ENCODE results near the gene CHD9.
"Not testable (repeated sequence)": the region's sequence is repeated elsewhere in the genome, so short reads cannot be mapped to it uniquely, and the experiment has no call there.

The CHD9 gene

DNA sequence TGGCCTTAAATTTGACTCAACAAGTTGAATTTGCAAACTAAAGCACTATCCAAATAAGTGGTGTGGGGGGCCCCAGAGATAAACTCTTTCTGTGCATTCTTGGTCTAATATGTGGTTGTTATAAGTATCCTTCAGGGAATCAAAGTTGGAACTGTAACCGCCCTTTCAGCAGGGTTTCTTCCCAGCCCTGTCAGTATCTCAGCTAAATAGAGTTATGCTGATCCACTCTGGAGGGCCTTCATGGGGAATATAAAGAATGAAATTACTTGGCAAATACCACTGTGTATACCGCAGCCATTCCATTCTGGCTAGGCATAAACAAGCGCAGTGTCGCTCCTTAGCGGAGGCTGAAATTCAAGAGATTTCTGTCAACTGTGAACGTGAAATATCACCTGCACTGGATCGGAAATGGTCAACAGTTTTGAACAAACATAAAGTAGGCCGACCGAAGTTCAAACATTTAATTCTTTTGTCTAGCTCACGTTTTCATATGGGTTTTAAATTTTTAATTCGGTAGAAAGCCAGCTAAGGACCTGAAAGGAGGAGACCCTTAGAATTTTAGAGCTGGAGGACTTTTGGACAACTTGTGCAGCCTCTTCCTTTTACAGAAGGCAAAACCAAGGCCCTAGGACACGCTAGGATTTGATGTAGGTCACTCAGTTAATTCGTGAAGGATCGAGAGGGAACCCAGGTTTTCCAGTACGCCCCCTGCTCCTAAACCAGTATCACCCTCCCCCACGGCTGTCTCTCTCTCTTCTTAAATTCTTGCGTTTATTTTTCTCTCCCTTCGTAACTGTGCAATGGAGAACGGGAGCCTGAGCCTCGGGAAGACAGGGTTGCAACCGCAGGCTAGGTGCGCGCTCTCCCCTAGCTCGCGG lies 74.7 kb downstream of the CHD9 start:
- DNase-seq (ENCODE audit: low read depth in 2 of 2) = no peak

DNA sequence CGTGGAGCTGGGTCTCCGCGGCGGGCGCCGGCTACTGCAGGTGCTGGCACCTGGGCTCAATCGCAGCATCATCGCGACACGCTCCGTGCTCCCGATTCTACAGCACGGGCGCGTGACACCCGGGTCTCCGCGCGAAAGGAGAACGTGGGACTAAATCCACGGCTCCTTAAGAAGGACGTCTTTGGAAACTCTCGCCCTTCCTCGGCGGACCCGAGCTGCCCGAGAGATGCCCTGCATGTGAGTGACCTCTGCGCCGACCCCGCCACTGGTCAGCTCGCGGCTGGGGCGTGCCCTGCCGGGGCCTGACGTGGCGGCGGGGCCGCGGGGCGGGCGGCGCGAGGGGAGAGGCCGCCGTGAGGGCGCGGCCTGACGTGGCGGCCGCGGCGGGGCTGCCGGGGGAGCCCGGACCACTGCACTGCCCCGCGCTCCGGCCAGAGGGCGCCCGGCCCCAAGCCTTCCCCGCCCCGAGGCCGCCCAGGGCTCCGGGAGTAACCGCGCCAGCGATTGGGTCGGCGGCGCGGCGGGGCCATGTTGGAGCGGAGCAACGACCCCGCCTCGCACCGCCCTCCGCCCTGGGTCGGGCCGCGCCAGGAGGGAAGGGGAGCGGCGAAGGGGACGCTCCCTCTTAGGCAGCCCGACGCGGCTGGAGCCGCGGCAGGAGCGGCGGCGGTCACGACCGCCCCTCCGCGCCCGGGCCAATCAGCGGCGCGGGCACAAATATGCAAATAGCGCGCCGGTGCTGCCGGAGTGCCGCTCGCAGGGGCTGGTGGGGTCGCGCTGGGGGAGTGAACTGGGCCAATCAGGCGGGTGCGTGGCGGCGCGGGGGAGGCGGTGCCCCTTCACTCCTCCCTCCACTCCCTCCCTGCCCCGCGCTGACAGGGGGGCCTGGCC lies 75.6 kb downstream of the CHD9 start:
- DNase-seq (ENCODE audit: low read depth in 2 of 2) = peak; percentile 89 to 90

DNA sequence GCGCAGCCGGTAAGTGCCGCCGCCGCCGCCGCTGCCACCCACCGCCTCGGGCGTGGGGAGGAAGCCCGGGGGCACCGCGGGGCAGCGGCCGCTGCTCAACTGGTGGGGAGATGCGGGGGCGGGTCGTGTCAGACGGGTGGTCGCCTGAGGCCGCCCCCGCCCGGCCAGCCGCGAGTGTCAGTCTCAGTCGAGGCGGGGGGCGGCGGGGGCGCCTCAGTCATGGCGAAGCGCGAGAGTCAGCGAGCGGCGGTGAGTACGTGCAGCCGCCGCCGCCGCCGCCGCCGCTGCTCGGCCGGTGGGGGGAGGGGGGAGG lies 76.2 kb downstream of the CHD9 start:
- DNase-seq (ENCODE audit: low read depth in 2 of 2) = no peak

DNA sequence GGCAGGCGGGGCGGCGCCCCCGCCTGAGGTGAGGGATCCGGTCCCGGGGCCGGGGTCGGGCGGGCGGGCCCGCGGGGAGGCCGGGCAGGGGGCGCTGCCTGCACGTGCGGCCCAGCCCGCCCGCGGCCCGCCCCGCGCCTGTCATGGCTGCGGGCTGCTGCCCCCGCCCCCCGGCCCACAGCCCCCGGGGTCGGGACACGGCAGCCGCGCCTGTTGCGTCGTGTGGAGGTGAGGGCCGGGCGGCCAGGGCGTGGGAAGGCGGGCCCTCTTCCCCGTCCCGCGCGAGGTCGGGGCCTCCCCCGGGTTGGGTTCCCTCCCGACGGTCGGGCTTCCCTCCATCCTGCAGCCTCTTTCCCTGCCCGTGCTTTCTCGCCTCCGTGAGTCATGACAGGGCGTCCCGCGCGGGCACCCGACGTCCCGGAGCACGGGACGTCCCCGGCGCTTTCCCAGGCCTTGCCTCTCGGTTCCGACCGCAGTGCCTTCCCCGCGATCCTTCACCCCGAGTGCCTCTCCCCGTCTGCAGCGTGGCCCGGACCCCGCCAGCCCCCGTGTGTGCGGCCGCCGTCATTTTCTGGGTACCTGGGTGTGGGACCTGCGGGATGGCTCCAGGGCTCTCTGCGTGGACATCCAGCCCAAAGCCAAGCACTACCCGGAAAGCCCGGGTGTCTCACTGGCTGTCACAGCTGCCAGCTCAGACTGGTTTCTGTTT lies 76.7 kb downstream of the CHD9 start:
- peak; percentile 3 to 13 for DNase-seq (ENCODE audit: low read depth in 2 of 2)

DNA sequence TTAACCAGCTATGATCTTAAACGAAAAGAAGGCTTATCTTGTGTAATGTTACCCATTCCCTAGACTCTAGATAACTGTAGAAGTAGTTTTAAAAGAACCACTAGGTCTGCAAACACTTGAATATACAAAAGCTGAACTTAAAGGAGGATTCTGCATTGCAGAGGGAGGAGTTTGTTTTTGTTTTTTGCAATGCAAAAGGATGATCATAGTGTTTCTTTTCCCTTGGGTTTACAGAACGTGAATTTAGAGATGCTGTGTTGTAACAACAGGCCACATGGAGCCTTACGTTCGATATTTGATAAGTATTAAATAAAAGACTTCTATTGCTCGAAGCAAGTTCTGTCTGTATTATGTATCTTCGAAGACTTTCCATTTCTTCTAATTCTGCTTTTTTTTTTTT lies 77.6 kb downstream of the CHD9 start:
- no peak for DNase-seq (ENCODE audit: low read depth in 2 of 2)

DNA sequence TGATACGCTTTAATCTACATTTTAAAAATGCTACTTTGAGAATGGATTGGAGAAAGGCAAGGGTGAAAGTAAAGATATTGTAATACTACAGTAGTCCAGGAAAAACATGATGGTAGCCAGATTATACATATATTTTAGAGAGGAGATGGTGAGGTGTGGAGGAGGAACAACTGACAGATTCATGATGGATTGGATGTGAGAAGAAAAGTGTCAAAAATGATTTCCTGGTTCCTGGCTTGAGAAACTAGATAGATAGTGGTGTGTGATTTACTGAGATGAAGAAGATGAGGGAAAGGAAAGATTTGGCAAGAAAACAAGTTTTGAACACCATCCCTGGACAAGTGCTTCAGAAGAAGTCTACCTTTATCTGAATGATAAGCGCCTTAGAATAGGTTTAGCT lies 80.5 kb downstream of the CHD9 start:
- no peak for DNase-seq (ENCODE audit: low read depth in 2 of 2)

DNA sequence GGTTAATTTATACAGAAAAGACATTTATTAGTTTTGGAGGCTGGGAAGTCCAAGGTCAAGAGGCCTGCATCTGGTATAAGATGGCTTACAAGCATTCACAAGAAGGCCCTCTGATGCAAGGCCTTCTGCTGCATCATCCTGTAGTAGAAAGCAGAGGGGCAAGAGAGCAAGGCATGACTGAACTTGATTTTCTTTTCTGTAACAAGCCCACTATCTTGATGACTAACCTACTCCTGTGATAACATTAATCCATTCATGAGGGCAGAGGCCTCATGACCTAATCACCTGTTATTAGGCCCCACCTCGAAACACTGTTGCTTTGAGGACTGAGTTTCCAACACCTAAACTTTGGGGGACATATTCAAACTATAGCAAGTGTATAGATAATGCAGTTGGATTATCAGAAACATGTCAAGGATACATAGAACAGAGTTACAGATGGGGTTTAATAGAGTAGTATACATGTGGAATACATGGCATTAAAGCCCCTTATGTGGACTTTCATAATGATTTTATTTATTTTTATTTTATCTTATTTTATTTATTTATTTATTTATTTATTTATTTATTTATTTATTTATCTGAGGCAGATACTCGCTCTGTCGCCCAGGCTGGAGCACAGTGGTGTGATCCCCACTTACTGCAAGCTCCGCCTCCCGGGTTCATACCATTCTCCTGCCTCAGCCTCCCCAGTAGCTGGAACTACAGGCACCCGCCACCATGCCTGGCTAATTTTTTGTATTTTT lies 88.2 kb downstream of the CHD9 start:
- no peak for DNase-seq (ENCODE audit: low read depth in 2 of 2)

DNA sequence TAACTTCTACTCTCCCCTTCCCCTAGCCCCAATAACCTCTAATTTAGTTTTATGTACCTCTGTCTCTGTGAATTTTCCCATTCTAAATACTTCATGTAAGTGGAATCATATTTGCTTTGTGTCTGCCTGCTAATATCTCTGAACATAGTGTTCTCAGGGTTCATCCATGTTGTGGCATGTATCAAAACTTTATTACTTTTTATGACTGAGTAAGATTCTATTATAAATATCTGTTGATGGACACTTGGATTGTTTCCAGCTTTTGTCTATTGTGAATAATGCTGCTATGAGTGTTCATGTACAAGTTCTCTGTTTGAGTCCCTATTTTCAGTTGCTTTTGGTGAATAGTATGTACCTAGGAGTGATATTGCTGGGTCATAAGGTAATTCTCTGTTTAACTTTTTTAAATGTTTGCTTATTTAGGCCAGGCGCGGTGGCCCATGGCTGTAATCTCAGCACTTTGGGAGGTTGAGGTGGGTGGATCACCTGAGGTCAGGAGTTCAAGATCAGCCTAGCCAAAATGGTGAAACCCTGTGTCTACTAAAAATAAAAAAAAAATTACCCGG lies 92.8 kb downstream of the CHD9 start:
- DNase-seq (ENCODE audit: low read depth in 2 of 2) = no peak

DNA sequence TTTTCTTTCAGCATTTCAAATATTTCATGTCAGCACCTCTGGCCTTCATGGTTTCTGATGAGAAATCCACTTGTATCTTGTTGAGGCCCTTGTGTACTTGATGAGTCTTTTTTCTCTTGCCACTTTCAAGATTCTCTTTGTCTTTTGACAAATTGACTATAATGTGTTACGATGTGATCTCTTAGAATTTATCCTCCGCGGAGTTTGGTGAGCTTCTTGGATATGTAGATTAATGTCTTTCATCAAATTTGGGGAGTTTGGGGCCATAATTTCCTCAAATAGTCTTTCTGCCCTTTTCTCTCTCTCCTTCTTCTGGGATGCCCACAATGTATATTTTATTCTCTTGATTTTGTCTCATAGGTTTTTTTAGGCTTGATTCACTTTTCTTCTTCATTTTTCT lies 96.0 kb downstream of the CHD9 start:
- DNase-seq (ENCODE audit: low read depth in 2 of 2) = no peak

DNA sequence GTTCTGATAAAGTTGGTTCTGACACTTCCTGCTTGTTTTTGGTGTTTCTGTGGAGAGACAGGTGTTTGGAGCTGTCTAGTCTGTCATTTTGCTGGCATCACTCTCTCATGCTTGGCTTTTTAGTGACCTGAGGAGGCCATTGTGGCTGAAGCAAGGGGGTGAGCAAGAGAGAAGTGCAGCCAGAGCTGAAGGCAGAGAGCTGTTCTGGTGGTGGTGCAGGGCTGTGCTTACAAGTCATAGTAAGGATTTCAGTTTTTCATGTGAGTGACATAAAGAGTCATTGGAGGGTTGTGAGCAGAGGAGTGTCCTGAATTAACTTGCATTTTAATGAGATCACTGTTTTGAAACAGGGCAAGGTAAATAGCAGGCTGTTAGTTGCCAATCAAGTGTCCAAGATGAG lies 97.5 kb downstream of the CHD9 start:
- no peak for DNase-seq (ENCODE audit: low read depth in 2 of 2)

DNA sequence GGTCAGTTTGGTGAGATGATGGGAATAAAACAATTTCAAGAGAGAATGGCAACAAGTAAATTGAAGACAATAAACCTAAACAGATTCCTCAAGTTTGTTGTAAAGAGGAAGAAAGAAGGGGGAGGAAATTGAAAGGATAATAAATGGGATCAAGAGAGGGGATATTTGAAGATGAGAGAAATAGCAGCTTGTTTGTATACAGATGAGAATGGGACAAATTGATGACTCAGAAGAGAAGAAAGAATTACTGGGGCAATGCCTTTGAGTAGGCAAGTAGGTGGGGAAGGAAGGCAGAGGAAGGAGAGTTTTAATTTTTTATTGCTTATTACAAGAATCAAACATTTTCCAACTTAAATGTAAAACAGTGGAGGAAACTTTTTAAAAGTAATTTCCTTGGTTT lies 98.3 kb downstream of the CHD9 start:
- DNase-seq (ENCODE audit: low read depth in 2 of 2) = no peak

DNA sequence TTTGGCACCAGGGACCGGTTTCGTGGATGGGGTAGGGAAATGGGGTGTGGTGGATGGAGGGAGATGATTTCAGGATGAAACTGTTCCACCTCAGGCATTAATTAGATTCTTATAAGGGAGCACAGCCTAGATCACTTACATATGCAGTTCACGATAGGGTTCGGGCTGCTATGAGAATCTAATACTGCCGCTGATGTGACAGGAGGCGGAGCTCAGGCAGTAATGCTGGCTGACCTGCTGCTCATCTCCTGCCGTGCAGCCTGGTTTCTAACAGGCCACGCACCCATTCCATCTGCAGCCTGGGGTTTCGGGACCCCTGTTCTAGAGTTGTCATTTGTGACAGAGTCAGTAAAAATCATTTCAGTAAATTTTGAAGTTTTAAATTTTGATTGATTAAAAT lies 99.7 kb downstream of the CHD9 start:
- no peak for DNase-seq (ENCODE audit: low read depth in 2 of 2)

DNA sequence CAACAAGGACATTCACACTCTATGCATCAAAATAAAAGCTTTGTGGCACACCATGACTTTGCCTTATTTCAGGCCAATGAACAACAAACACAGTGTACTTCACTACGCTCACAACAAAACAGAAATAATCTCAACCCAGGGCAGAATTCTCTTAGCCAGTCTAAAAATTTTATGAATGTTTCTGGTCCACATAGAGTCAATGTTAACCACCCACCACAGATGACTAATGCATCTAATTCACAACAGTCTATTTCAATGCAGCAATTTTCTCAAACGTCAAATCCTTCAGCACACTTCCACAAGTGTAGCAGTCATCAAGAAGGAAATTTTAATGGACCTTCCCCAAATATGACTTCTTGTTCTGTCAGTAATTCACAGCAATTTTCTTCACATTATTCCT lies 101.7 kb downstream of the CHD9 start:
- DNase-seq (ENCODE audit: low read depth in 2 of 2) = no peak

DNA sequence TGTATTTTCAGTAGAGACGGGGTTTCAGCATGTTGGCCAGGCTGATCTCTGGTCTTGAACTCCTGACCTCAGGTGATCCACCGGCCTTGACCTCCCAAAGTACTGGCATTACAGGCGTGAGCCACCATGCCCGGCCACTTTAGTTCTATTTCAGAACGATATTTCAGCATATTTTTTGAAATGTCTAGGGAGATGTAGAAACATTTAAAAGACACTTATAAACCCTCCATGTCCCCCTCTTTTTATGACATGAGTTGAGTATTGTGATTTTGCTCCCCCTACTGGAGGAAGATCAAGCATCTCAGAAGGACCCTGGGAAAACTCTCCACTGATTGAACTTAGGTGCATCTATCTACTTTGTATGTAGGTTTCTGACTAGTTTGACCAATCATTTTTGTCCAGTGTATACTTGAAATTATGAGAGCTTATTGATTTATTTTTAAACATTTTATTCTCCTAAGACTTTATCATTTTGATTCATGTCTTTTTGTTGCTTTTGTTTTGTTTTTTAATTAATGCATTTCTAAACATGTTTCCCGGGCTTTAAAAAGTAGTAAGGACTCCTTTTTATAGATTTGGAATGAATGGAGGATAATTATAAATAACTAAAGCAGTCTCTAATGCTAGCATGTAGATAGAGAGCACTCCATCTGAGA lies 105.1 kb downstream of the CHD9 start:
- DNase-seq (ENCODE audit: low read depth in 2 of 2) = no peak

DNA sequence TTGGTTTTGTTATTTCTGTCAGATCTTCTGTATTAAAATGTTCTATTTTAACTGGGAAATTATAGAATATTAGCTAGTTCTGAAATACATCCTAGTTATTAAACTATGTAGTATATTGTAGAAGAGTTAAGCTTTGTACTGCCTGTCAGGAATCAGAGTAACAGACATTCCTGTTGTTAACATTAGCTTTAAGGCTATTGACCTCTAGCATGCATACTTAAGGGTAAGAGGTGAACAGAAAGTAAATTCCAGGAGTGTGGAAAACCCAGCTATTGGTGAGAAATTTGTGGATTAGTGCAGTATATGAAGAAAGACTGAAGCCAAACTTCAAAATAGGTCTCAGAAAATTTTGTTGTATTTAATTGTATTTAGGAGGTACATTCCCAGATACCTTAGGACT lies 111.3 kb downstream of the CHD9 start:
- no peak for DNase-seq (ENCODE audit: low read depth in 2 of 2)

DNA sequence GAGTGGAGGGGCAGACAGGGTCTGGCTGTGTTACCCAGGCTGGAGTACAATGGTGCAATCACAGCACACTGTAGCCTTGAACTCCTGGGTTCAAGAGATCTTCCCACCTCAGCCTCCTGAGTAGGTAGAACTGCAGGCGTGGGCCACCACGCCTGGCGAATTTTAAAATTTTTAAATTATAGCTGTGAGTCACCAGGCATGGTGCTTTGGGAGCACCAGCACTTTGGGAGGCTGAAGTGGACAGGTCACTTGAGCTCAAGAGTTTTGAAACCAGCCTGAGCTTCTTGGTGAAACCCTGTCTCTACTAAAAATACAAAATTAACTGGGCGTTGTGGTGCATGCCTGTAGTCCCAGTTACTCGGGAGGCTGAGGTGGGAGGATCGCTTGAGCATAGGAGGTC lies 114.0 kb downstream of the CHD9 start:
- DNase-seq (ENCODE audit: low read depth in 2 of 2) = no peak

DNA sequence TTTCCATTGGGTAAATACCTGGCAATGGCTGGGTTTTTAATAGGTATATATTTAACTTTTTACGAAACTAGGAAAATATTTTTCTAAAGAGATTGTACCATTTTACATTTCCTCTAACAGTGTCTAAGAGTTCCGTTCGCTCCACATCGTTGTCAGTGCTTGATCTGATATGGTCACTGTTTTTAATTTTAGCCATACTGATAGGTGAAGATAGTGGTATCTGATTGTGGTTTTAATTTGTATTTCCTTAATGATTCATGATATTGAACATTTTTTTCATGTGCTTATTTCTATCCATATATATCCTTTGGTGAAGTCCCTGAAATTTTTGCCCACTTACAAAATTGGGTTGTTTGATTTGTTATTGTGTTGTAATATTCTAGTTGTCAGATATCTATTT lies 117.7 kb downstream of the CHD9 start:
- DNase-seq (ENCODE audit: low read depth in 2 of 2) = no peak

DNA sequence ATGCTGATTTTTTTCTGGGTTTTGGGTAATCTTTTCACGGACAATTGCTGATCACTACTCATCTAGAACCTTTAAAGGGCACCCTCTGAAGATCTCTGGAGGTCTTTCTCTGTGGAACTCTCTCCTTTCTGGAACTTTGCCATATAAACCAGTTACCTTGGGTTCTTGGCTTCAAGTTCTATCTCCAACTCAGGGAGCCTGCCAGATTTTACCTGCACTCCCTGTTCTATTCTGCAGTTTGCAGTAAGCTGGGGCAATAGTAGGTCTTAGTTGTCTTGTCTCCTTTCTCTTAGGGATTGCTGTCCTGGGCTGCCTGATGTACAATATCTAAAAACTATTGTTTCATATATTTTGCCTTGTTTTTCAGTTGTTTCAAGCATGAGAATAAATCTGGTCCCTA lies 120.3 kb downstream of the CHD9 start:
- no peak for DNase-seq (ENCODE audit: low read depth in 2 of 2)

DNA sequence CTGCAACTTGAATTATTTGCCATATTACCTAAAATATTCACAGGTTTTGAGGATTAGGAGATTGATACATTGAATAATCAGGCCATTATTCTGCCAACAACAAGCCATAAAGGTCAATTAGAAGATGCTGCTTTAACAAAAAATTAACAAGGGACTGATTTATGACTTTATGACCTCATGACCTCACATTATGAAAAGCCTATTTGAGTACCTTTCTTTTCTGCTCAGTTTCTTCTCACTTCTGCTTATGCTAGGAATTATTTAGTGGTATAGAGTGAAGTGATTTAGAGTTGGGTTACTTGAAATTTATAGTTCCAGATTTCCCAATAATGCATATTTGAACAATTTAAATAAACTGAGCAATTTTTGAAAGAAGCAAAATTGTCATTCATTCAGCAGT lies 121.6 kb downstream of the CHD9 start:
- no peak for DNase-seq (ENCODE audit: low read depth in 2 of 2)

DNA sequence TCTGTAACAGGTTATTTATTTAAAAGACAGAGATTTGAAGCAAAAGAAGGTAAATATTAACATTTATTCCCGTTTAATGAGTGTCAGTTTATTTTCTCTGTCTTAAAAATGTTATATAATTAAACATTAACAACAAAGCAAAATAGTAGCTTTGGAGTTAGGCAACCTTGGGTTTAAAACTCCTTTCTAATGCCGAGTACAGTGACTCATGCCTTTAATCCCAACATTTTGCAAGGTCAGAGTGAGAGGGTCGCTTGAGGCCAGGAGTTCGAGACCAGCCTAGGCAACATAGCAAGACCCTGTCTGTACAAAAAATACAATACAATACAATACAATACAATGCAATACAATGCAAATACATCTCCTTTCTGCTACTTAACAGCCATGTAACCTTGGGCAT lies 128.7 kb downstream of the CHD9 start:
- DNase-seq (ENCODE audit: low read depth in 2 of 2) = no peak

DNA sequence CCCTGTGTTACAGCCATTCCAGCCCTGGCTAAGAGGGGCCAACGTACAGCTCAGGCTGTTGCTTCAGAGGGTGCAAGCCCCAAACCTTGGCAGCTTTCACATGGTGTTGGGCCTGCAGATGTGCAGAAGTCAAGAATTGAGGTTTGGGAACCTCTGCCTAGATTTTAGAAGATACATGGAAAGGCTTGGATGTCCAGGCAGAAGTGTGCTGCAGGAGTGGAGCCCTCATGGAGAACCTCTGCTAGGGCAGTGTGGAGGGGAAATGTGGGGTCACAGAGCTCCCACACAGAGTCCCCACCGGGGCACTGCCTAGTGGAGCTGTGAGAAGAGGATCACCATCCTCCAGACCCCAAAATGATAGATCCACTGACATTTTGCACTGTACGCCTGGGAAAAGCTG lies 130.9 kb downstream of the CHD9 start:
- not testable (repeated sequence) for DNase-seq (ENCODE audit: low read depth in 2 of 2)
